GM12875 (cell line): Measurements from ENCODE around the gene CDKN3.
"Not testable (repeated sequence)": the region's sequence is repeated elsewhere in the genome, so short reads cannot be mapped to it uniquely, and the experiment has no call there.

ENCODE experiments used
- H3K4me3 ChIP-seq: one replicate; pipeline ENCODE4 v1.5.1; 2011; ENCODE audit warnings: low read depth, low read length, control low read depth
- CTCF ChIP-seq: IDR thresholded peaks from 2 replicates; pipeline ENCODE4 v1.5.1; 2011; ENCODE audit warnings: low read depth, mild to moderate bottlenecking, control low read depth, inconsistent platforms, low read length, moderate library complexity, borderline replicate concordance; ENCODE audit not compliant: insufficient read depth

Gene CDKN3

GRCh38 chr14:54370323-54371198 lies 26.2 kb upstream of the CDKN3 start:
- no peak for TF ChIP-seq CTCF

GRCh38 chr14:54374117-54374884 lies 22.5 kb upstream of the CDKN3 start:
- H3K4me3 ChIP-seq: no peak overlapping the region
- no peak for TF ChIP-seq CTCF

More at GRCh38 chr14:54370323-54371198, 26.2 kb upstream of the CDKN3 start:
- no peak overlapping the region for H3K4me3 ChIP-seq

GRCh38 chr14:54377501-54377900 lies 19.3 kb upstream of the CDKN3 start:
- TF ChIP-seq CTCF: no peak
- H3K4me3 ChIP-seq: no peak overlapping the region

- H3K4me3 ChIP-seq: not testable (repeated sequence)
Observed at GRCh38 chr14:54378893-54379292, 17.9 kb upstream of the CDKN3 start.

GRCh38 chr14:54380558-54380957 lies 16.2 kb upstream of the CDKN3 start:
- not testable (repeated sequence) for H3K4me3 ChIP-seq

- no peak for TF ChIP-seq CTCF
- no peak overlapping the region for H3K4me3 ChIP-seq
Observed at GRCh38 chr14:54381821-54382220, 15.0 kb upstream of the CDKN3 start.

GRCh38 chr14:54383835-54384234 lies 13.0 kb upstream of the CDKN3 start:
- no peak overlapping the region for H3K4me3 ChIP-seq
- TF ChIP-seq CTCF: no peak

- no peak for TF ChIP-seq CTCF
- H3K4me3 ChIP-seq: no peak overlapping the region
Observed at GRCh38 chr14:54385556-54385955, 11.3 kb upstream of the CDKN3 start.
